NCI-H526 (cell line): Measurements from ENCODE around the gene DTWD2.
"Not testable (repeated sequence)": the region's sequence is repeated elsewhere in the genome, so short reads cannot be mapped to it uniquely, and the experiment has no call there.

ENCODE experiments used
- DNase-seq, 2 experiments: peaks; one replicate each; lab custom pipeline; 2025; lab: John Stamatoyannopoulos, UW

Gene DTWD2

GRCh38 chr5:118996098-118996497 is 7.8 kb upstream of the DTWD2 start:
- no peak for DNase-seq

DNA sequence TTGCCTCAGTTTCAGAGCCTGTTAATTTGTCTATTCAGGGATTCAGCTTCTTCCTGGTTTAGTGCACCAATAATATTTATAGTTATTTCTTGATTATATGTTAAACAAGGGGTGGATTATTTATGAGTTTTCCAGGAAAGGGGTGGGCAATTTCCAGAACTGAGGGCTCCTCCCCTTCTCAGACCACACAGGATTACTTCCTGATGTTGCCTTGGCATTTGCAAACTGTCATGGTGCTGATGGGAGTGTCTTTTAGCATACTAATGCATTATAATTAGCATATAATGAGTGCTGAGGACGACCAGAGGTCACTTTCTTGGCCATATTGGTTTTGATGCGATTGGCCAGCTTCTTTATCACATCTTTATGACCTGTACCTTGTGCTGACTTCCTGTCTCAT is 6.2 kb upstream of the DTWD2 start:
- no peak for DNase-seq

GRCh38 chr5:118993118-118993517 is 4.8 kb upstream of the DTWD2 start:
- not testable (repeated sequence) for DNase-seq

DNA sequence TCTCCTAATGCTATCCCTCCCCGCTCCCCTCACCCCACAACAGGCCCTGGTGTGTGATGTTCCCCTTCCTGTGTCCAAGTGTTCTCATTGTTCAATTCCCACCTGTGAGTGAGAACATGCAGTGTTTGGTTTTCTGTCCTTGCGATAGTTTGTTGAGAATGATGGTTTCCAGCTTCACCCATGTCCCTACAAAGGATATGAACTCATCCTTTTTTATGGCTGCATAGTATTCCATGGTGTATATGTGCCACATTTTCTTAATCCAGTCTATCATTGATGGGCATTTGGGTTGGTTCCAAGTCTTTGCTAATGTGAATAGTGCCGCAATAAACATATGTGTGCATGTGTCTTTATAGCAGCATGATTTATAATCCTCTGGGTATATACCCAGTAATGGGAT is 3.7 kb upstream of the DTWD2 start:
- not testable (repeated sequence) for DNase-seq

GRCh38 chr5:118990582-118990981 is 2.2 kb upstream of the DTWD2 start:
- DNase-seq, result no peak

GRCh38 chr5:118989816-118990215 is 1.5 kb upstream of the DTWD2 start:
- no peak for DNase-seq

DNA sequence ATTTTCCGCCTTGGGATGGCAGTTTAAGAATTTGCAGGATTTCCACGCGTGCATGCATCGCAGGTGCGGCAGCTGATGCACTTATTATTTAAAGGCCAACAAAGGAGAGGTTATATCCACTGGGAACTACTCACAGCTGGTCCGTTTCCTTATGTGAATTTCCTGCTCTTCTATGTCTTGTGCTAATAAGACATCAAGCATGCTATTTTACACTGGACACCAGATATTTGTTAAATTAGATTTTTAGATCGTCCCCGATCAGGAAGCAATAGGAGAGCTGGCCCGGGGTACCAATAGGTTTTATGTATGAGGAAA is 476 bp upstream of the DTWD2 start:
- DNase-seq, result no peak

DNA sequence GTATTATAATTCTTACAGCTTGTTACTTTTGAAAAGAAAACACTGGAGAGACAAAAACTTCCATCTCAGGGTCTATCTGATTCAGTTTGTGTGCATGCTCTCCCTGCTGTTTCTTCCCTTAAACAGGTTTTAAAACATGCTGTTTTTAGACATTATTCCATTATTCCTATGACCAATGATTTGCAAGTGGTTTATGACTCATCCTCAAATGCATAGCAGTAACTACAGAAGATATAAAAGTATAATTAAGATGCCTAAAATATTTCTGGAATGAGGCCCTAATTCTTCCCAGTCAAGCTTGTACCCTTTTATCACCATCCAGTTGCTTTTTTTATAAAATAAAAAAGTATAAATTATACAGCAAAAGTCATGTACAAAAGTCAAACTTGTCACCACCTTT is 3.7 kb downstream of the DTWD2 start:
- no peak for DNase-seq

- no peak for DNase-seq
These were observed 6.6 kb downstream of the DTWD2 start for GRCh38 chr5:118981783-118982182.

DNA sequence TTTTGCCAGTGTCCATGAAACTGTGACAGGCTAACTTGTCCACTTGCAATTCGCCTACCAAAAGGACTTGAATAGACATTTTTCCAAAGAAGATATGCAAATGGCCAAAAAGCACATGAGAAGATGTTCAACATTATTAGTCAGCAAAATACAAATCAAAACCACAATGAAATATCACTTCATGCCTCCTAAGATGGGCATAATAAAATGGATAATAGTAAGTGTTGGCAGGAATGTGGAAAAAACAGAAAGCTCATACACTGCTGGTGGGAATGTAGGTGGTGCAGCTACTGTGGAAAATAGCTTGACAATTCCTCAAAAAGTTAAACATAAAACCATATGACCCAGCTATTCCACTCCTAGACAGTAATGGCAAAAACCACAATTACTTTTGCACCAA is 7.9 kb downstream of the DTWD2 start:
- DNase-seq, result no peak

- no peak for DNase-seq
These were observed 8.3 kb downstream of the DTWD2 start for GRCh38 chr5:118980017-118980416.

DNA sequence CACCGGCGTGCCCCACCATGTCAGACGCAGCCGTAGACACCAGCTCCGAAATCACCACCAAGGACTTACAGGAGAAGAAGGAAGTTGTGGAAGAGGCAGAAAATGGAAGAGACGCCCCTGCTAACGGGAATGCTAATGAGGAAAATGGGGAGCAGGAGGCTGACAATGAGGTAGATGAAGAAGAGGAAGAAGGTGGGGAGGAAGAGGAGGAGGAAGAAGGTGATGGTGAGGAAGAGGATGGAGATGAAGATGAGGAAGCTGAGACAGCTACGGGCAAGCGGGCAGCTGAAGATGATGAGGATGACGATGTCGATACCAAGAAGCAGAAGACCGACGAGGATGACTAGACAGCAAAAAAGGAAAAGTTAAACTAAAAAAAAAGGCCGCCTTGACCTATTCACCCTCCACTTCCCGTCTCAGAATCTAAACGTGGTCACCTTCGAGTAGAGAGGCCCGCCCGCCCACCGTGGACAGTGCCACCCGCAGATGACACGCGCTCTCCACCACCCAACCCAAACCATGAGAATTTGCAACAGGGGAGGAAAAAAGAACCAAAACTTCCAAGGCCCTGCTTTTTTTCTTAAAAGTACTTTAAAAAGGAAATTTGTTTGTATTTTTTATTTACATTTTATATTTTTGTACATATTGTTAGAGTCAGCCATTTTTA is 14.4 kb downstream of the DTWD2 start:
- DNase-seq, result not testable (repeated sequence)

- no peak for DNase-seq
These were observed 19.4 kb downstream of the DTWD2 start for GRCh38 chr5:118968925-118969375.

GRCh38 chr5:118968406-118968911 is 19.9 kb downstream of the DTWD2 start:
- no peak for DNase-seq

DNA sequence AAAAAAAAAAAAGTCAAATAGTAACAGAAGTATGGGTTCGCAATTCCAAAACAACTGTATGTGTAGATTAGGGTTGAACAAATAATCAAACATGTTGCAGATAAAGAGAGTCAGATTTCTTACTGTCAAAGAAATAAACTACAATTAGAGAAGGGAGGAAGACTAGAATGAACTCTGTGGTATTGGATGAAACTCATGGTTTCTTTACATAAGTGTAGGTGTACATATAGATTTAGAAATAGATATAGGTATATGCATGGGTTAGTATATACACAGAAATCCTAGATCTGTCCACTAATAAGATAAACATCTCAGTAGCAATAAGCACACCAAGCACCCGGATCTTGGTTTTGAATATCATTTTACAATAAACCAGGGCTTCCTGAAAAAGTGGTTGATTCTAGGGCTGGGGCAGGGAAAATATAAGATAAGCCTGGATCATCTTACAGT is 21.3 kb downstream of the DTWD2 start:
- no peak for DNase-seq

DNA sequence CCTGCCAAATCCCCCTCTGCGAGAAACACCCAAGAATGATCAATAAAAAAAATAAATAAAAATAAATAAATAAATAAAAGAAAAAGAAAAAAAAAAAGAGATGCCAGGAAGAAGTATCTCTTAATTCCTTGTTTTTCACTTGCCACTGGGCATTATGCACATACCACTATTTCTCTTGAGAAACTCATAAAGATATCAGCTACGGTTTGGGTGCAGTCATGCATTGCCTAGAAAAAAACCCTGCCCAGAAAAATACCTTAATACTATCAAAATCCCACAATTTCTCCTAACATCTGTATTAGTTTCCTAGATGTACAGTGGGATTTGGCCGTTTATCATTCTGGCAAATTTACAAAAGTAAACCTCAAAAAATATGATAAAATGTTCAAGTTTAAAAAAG is 22.5 kb downstream of the DTWD2 start:
- no peak for DNase-seq

DNA sequence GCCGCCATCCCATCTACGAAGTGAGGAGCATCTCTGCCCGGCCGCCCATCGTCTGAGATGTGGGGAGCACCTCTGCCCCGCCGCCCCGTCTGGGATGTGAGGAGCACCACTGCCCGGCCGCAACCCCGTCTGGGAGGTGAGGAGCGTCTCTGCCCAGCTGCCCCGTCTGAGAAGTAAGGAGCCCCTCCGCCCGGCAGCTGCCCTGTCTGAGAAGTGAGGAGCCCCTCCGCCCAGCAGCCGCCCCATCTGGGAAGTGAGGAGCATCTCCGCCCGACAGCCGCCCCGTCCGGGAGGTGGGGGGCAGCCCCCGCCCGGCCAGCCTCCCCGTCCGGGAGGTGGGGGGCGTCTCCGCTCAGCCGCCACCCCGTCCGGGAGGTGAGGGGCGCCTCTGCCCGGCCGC is 23.4 kb downstream of the DTWD2 start:
- not testable (repeated sequence) for DNase-seq

DNA sequence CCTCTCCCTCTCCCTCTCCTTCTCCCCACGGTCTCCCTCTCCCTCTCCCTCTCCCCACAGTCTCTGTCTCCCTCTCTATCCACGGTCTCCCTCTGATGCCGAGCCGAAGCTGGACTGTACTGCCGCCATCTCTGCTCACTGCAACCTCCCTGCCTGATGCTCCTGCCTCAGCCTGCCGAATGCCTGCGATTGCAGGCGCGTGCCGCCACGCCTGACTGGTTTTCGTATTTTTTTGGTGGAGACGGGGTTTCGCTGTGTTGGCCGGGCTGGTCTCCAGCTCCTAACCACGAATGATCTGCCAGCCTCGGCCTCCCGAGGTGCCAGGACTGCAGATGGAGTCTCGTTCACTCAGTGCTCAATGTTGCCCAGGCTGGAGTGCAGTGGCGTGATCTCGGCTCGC is 24.0 kb downstream of the DTWD2 start:
- DNase-seq, result not testable (repeated sequence)

- DNase-seq, result no peak
These were observed 25.2 kb downstream of the DTWD2 start for GRCh38 chr5:118963169-118963568.

- DNase-seq, result no peak
These were observed 27.8 kb downstream of the DTWD2 start for GRCh38 chr5:118960557-118960956.

DNA sequence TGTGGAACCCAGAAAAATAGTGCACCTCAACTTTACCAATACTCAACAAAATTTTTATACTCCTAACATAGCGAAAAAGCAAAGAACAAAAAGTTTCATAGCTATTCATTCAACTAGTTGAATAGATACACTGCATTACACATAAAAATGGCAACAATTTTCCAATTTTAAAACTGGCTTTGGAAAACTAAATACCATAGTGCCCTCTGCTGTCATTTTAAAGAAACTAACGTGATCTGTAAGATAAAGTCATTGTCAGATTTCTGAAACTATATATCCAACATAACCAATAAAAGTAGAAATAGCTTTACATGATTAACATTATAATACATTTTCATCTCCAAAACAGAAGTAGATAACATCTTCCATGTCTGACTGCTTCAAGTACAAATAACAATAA is 31.6 kb downstream of the DTWD2 start:
- peak in 1 of 2 experiments; percentile 29 for DNase-seq

- peak in 1 of 2 experiments; percentile 8 for DNase-seq
These were observed 34.7 kb downstream of the DTWD2 start for GRCh38 chr5:118953652-118954005.

GRCh38 chr5:118952992-118953651 is 35.2 kb downstream of the DTWD2 start:
- peak; percentile 3 to 10 for DNase-seq

- DNase-seq, result not testable (repeated sequence)
These were observed 36.0 kb downstream of the DTWD2 start for GRCh38 chr5:118952306-118952705.
